ENCODE results near the gene HSD11B1. TPM values are rescaled to one million over a fixed set of nuclear protein-coding genes. Genes with fewer than 3 reads are reported as not detected.

The HSD11B1 gene
- total RNA-seq, 1 experiment from 2014 or later = 0.21 TPM

DNA sequence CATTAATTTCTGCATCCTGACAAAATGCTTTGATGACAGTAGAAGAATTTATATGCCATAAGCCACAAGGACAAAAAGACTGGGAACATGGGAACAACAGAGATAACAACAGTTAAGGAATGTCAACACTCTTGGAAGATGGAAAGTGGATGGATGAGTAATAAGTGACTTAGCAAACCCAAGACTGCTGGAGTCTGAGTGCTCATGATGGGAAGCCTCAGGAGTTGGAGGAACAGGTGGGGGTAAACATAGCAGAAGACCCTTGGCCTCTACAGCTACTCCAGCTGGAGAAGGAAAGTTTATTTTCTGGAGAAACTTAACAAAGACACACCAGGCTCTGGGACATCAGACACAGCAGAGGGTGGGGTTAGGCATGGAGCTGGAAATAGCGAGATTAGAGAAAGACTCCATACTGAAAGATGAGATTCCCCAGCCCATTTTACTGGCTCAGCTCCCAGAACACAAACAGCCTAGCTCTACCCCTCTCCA, 15.9 kb upstream of the HSD11B1 start:
- POLR2A ChIA-PET = interaction anchor here (0.6 to 20.0 kb wide), 15 partner anchors 10 to 121 kb away, joined by 3 to 458 read pairs (median 3); partner anchors contain the start of genes G0S2 and LAMB3
- intact Hi-C loops (cut with micrococcal nuclease) = no loop called here
- BruUV-seq (replicated peaks) = no TSS peak

DNA sequence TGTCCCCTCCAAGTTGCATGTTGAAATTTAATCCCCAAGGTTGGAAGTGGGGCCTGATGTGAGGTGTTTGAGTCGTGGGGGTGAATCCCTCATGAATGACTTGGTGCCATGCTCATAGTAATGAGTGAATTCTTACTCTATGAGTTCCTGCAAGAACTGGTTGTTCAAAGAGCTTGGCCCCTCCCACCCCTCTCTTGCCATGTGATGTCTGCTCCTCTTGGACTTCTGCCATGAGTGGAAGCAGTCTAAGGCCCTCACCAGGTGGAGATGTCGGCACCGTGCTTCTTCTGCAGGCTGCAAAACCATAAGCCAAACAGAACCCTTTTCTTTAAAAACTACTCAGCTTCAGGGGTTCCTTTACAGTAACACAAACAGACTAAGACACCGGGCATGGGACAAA, 15.2 kb upstream of the HSD11B1 start:
- POLR2A ChIA-PET = interaction anchor here (0.5 to 20.0 kb wide), 13 partner anchors 8 to 200 kb away, joined by 3 to 458 read pairs (median 4); partner anchors contain the start of genes G0S2 and LAMB3
- Mint-ChIP-seq H3K27ac (ENCODE audit: low read depth, unreplicated experiment) (no peak overlapping the region), H3K27me3 (ENCODE audit: insufficient read depth, unreplicated experiment) (peaks cover 14% of the 10 kb centered on the region), H3K4me1 (ENCODE audit: insufficient read depth, unreplicated experiment) (peaks cover 46% of the 10 kb centered on the region), H3K36me3 (ENCODE audit: insufficient read depth, unreplicated experiment) (no peaks in the 10 kb centered on the region), H3K9me3 (ENCODE audit: unreplicated experiment) (no peaks in the 10 kb centered on the region), H3K4me3 (ENCODE audit: unreplicated experiment) (no peak overlapping the region)
- CTCF ChIA-PET = interaction anchor here (0.6 to 21.9 kb wide), 15 partner anchors 10 to 120 kb away, joined by 3 to 564 read pairs (median 5); partner anchors contain the start of genes CAMK1G, G0S2 and LAMB3
- TF ChIP-seq, protein P1, sequence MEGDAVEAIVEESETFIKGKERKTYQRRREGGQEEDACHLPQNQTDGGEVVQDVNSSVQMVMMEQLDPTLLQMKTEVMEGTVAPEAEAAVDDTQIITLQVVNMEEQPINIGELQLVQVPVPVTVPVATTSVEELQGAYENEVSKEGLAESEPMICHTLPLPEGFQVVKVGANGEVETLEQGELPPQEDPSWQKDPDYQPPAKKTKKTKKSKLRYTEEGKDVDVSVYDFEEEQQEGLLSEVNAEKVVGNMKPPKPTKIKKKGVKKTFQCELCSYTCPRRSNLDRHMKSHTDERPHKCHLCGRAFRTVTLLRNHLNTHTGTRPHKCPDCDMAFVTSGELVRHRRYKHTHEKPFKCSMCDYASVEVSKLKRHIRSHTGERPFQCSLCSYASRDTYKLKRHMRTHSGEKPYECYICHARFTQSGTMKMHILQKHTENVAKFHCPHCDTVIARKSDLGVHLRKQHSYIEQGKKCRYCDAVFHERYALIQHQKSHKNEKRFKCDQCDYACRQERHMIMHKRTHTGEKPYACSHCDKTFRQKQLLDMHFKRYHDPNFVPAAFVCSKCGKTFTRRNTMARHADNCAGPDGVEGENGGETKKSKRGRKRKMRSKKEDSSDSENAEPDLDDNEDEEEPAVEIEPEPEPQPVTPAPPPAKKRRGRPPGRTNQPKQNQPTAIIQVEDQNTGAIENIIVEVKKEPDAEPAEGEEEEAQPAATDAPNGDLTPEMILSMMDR (IDR thresholded peaks at IDR 0.05; ENCODE audit: unreplicated experiment) = no peak
- BruUV-seq (replicated peaks) = no TSS peak
- intact Hi-C loops (cut with micrococcal nuclease) = no loop called here
- peak; percentile 92 for DNase-seq (ENCODE audit: unreplicated experiment)

More for the DNA sequence above, 15.9 kb upstream of the HSD11B1 start:
- TF ChIP-seq, protein P1 (IDR thresholded peaks at IDR 0.05; ENCODE audit: unreplicated experiment) = no peak
- CTCF ChIA-PET = interaction anchor here (0.9 to 21.9 kb wide), 16 partner anchors 9 to 120 kb away, joined by 3 to 564 read pairs (median 8); partner anchors contain the start of genes CAMK1G, G0S2 and LAMB3
- Mint-ChIP-seq H3K4me1 (ENCODE audit: insufficient read depth, unreplicated experiment) (peaks cover 43% of the 10 kb centered on the region), H3K9me3 (ENCODE audit: unreplicated experiment) (no peaks in the 10 kb centered on the region), H3K27ac (ENCODE audit: low read depth, unreplicated experiment) (no peak overlapping the region), H3K27me3 (ENCODE audit: insufficient read depth, unreplicated experiment) (peaks cover 7% of the 10 kb centered on the region), H3K4me3 (ENCODE audit: unreplicated experiment) (no peak overlapping the region), H3K36me3 (ENCODE audit: insufficient read depth, unreplicated experiment) (no peaks in the 10 kb centered on the region)
- DNase-seq (ENCODE audit: unreplicated experiment) = peak; percentile 65

DNA sequence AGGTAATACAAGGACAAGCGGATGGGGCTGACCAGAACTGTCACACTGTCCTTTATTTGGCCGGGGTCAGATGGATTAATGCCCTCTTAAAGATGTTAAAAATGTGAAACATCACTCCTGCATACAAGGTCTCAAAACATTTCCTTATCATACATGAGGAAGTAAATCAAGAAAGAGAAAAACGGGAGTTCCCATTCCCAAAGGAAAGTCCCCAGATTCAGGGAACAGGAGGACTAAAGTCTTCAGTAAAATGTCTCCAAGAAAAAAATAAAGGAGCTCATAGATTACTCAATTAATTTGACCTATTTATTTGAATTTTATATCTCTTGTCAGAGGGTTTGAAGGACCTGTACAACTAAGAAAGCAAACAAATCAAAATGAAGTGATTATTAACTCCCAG, 13.4 kb upstream of the HSD11B1 start:
- intact Hi-C loops (cut with micrococcal nuclease) = loop anchor here (1.0 kb wide), 1 partner anchor 115 kb away; no protein-coding TSS in a partner anchor

DNA sequence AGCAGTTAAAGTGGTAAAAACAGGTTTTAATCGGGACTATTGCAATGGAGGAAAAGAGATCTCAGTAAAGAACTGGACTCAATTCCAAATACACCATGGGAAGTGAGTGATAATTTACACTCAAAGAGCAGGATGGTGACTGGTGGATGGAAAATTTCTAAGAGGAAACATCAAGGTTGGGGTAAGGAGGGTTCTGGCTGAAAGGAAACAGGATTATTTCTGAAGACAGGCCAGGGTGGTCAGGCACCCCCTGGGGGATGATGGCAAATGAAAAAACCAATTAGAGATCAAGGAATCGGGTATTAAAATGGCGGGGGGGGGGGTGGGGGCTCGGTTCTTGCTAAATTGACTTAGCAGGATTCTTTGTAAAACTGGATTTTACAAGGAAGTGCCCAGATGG, 12.3 kb upstream of the HSD11B1 start:
- intact Hi-C loops (cut with micrococcal nuclease) = loop anchor here (1.0 to 2.0 kb wide), 3 partner anchors 39 to 123 kb away; no protein-coding TSS in a partner anchor
- H3K27me3 Mint-ChIP-seq (ENCODE audit: insufficient read depth, unreplicated experiment) = peaks cover 17% of the 10 kb centered on the region
- H3K4me1 Mint-ChIP-seq (ENCODE audit: insufficient read depth, unreplicated experiment) = peaks cover 63% of the 10 kb centered on the region
- H3K36me3 Mint-ChIP-seq (ENCODE audit: insufficient read depth, unreplicated experiment) = no peaks in the 10 kb centered on the region
- CTCF ChIA-PET = interaction anchor here (0.6 to 21.9 kb wide), 22 partner anchors 10 to 639 kb away, joined by 3 to 564 read pairs (median 6); partner anchors contain the start of genes CAMK1G, G0S2, HSD11B1 and LAMB3
- peak overlapping the region; percentile 55 for H3K27ac Mint-ChIP-seq (ENCODE audit: low read depth, unreplicated experiment)
- no peak overlapping the region for H3K4me3 Mint-ChIP-seq (ENCODE audit: unreplicated experiment)
- peak; percentile 38 for DNase-seq (ENCODE audit: unreplicated experiment)
- POLR2A ChIA-PET = interaction anchor here (0.6 to 20.0 kb wide), 10 partner anchors 27 to 169 kb away, joined by 3 to 458 read pairs (median 4); partner anchors contain the start of gene LAMB3
- TF ChIP-seq, protein P1 (IDR thresholded peaks at IDR 0.05; ENCODE audit: unreplicated experiment) = no peak
- H3K9me3 Mint-ChIP-seq (ENCODE audit: unreplicated experiment) = no peaks in the 10 kb centered on the region
- BruUV-seq (replicated peaks) = no TSS peak

More for the DNA sequence above, 13.4 kb upstream of the HSD11B1 start:
- TF ChIP-seq, protein P1 (IDR thresholded peaks at IDR 0.05; ENCODE audit: unreplicated experiment) = no peak
- ChIA-PET POLR2A (interaction anchor here (1.0 to 20.0 kb wide), 8 partner anchors 10 to 124 kb away, joined by 3 to 458 read pairs (median 6); partner anchors contain the start of gene LAMB3), CTCF (interaction anchor here (0.7 to 21.9 kb wide), 16 partner anchors 9 to 133 kb away, joined by 3 to 564 read pairs (median 15); partner anchors contain the start of genes CAMK1G, G0S2, HSD11B1 and LAMB3)
- Mint-ChIP-seq H3K27me3 (ENCODE audit: insufficient read depth, unreplicated experiment) (peaks cover 17% of the 10 kb centered on the region), H3K4me3 (ENCODE audit: unreplicated experiment) (no peak overlapping the region), H3K4me1 (ENCODE audit: insufficient read depth, unreplicated experiment) (peaks cover 52% of the 10 kb centered on the region), H3K36me3 (ENCODE audit: insufficient read depth, unreplicated experiment) (no peaks in the 10 kb centered on the region), H3K9me3 (ENCODE audit: unreplicated experiment) (no peaks in the 10 kb centered on the region), H3K27ac (ENCODE audit: low read depth, unreplicated experiment) (peak overlapping the region; percentile 55)
- peak; percentile 37 for DNase-seq (ENCODE audit: unreplicated experiment)
- no TSS peak for BruUV-seq (replicated peaks)
